ENCODE results near the gene DAG1. TPM values are rescaled to one million over a fixed set of nuclear protein-coding genes. Genes with fewer than 3 reads are reported as not detected.
A peak's percentile ranks its signal among the peaks of the same experiment; 100 is the strongest.

The DAG1 gene
- total RNA-seq (2022) (40.3 and 49.9 TPM in 2 replicates), Bru-seq, nascent RNA (percentile 60 among the genes with signal in this experiment), BruChase-seq, experiment 1, labeled RNA remaining after a 6-hour chase (percentile 84 among the genes with signal in this experiment), BruChase-seq, experiment 2, labeled RNA remaining after a 2-hour chase (percentile 70 among the genes with signal in this experiment)
- long read RNA-seq, full-length matches to known transcripts, result 8 of 37 reads
- long read RNA-seq, partial matches to known transcripts, result 0 of 37 reads
- long read RNA-seq, other reads (novel, unspliced or antisense), result 29 of 37 reads

GRCh38 chr3:49469936-49470713, at the start of gene DAG1:
DAG1 (plus strand) TSS chr3:49470267; CDS start chr3:49510535, 40,268 bp downstream.
- H3K4me1 Mint-ChIP-seq (ENCODE audit: insufficient read depth, unreplicated experiment), result peaks cover 19% of the 10 kb centered on the region
- intact Hi-C loops (cut with micrococcal nuclease), result loop anchor here (2.0 kb wide), 1 partner anchor 31 kb away; no protein-coding TSS in a partner anchor
- no peaks in the 10 kb centered on the region for H3K27me3 Mint-ChIP-seq (ENCODE audit: insufficient read depth, unreplicated experiment)
- no TSS peak for BruUV-seq (replicated peaks)
- no peaks in the 10 kb centered on the region for H3K9me3 Mint-ChIP-seq (ENCODE audit: unreplicated experiment)
- peak within 1 kb of the TSS; percentile 89 for H3K4me3 Mint-ChIP-seq (ENCODE audit: unreplicated experiment)
- ChIA-PET POLR2A (interaction anchor here (0.6 to 5.7 kb wide), 42 partner anchors 8 to 753 kb away, joined by 3 to 83 read pairs (median 4); partner anchors contain the start of genes ARIH2, DALRD3, GPX1 and INKA1), CTCF (interaction anchor here (0.7 to 1.4 kb wide), 7 partner anchors 16 to 432 kb away, joined by 3 to 6 read pairs (median 3); partner anchors contain the start of gene QRICH1)
- peaks cover 4% of the 10 kb centered on the region for H3K36me3 Mint-ChIP-seq (ENCODE audit: insufficient read depth, unreplicated experiment)
- peak; percentile 96 for DNase-seq (ENCODE audit: unreplicated experiment)
- peak within 1 kb of the TSS; percentile 88 for H3K27ac Mint-ChIP-seq (ENCODE audit: low read depth, unreplicated experiment)
- TF ChIP-seq, protein P1, sequence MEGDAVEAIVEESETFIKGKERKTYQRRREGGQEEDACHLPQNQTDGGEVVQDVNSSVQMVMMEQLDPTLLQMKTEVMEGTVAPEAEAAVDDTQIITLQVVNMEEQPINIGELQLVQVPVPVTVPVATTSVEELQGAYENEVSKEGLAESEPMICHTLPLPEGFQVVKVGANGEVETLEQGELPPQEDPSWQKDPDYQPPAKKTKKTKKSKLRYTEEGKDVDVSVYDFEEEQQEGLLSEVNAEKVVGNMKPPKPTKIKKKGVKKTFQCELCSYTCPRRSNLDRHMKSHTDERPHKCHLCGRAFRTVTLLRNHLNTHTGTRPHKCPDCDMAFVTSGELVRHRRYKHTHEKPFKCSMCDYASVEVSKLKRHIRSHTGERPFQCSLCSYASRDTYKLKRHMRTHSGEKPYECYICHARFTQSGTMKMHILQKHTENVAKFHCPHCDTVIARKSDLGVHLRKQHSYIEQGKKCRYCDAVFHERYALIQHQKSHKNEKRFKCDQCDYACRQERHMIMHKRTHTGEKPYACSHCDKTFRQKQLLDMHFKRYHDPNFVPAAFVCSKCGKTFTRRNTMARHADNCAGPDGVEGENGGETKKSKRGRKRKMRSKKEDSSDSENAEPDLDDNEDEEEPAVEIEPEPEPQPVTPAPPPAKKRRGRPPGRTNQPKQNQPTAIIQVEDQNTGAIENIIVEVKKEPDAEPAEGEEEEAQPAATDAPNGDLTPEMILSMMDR (IDR thresholded peaks at IDR 0.05; ENCODE audit: unreplicated experiment), result no peak

- intact Hi-C loops (cut with micrococcal nuclease), result no loop called here
- POLR2A ChIA-PET, result interaction anchor here (0.7 to 2.3 kb wide), 4 partner anchors 10 to 401 kb away, joined by 3 to 16 read pairs (median 3); partner anchors contain the start of genes GPX1, RHOA and TCTA
- CTCF ChIA-PET, result interaction anchor here (1.3 to 2.3 kb wide), 2 partner anchors 9 to 28 kb away, joined by 4 to 7 read pairs; partner anchors contain the start of gene TCTA
- BruUV-seq (replicated peaks), result no TSS peak
- no peaks in the 10 kb centered on the region for H3K9me3 Mint-ChIP-seq (ENCODE audit: unreplicated experiment)
- no peaks in the 10 kb centered on the region for H3K27me3 Mint-ChIP-seq (ENCODE audit: insufficient read depth, unreplicated experiment)
- TF ChIP-seq, protein P1 (IDR thresholded peaks at IDR 0.05; ENCODE audit: unreplicated experiment), result no peak
- H3K4me1 Mint-ChIP-seq (ENCODE audit: insufficient read depth, unreplicated experiment), result peaks cover 17% of the 10 kb centered on the region
- no peak overlapping the region for H3K27ac Mint-ChIP-seq (ENCODE audit: low read depth, unreplicated experiment)
- H3K4me3 Mint-ChIP-seq (ENCODE audit: unreplicated experiment), result no peak overlapping the region
- peaks cover 38% of the 10 kb centered on the region for H3K36me3 Mint-ChIP-seq (ENCODE audit: insufficient read depth, unreplicated experiment)
- DNase-seq (ENCODE audit: unreplicated experiment), result no peak
Observed at GRCh38 chr3:49421890-49422378, 48.1 kb upstream of the DAG1 start.

- Mint-ChIP-seq H3K36me3 (ENCODE audit: insufficient read depth, unreplicated experiment) (peaks cover 39% of the 10 kb centered on the region), H3K9me3 (ENCODE audit: unreplicated experiment) (no peaks in the 10 kb centered on the region), H3K27ac (ENCODE audit: low read depth, unreplicated experiment) (no peak within 1 kb of the TSS), H3K27me3 (ENCODE audit: insufficient read depth, unreplicated experiment) (no peaks in the 10 kb centered on the region), H3K4me3 (ENCODE audit: unreplicated experiment) (no peak within 1 kb of the TSS), H3K4me1 (ENCODE audit: insufficient read depth, unreplicated experiment) (peaks cover 17% of the 10 kb centered on the region)
- intact Hi-C loops (cut with micrococcal nuclease), result no loop called here
- BruUV-seq (replicated peaks), result no TSS peak
- TF ChIP-seq, protein P1 (IDR thresholded peaks at IDR 0.05; ENCODE audit: unreplicated experiment), result no peak
- no peak for DNase-seq (ENCODE audit: unreplicated experiment)
- POLR2A ChIA-PET, result interaction anchor here (2.3 kb wide), 1 partner anchor 11 kb away, joined by 16 read pairs; the partner anchor contains the start of genes RHOA and TCTA
- CTCF ChIA-PET, result interaction anchor here (2.3 kb wide), 1 partner anchor 27 kb away, joined by 7 read pairs; no protein-coding TSS in a partner anchor
Observed at GRCh38 chr3:49422379-49423248, 47.5 kb upstream of the DAG1 start, which contains the start of gene AMT. AMT (minus strand) TSS chr3:49422473; CDS start chr3:49422450, 23 bp downstream.
